ENCODE data around the gene FAM72A.
"Not testable (repeated sequence)": the region's sequence is repeated elsewhere in the genome, so short reads cannot be mapped to it uniquely, and the experiment has no call there.

Gene FAM72A

DNA sequence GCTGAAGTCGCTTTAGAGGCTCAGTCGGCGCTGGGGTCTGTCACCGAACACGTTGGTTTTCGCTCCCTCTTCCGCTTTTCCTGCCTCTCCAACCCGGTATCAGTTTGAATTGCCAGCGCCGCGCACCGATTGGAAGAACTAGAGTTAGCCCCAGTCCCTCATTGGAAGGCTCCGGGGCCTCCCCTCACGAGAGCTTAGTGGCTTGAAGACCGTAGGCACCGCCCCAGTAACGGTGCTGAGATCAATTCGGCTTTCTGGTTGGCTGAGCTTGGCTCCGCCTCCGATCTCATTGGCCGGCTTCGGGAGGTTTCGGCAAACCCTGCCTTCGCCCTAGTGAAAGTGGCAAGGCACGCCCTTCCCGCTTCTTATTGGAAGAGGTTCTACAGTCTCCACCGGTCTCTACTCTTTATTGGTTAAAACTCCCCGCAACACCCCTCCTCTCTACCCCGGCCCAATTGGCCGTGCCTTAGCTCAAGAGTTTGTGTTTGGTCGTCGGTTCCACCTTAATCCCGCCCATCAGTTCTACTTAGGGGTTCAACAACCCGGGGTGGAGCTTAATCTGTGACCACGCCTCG, at the start of gene FAM72A:
Gene FAM72A, minus strand, starts transcription at position 51 of the 575 bp plus-strand sequence. CDS start 814 bp downstream, outside the sequence.
- DNase-seq: peak; percentile 98

DNA sequence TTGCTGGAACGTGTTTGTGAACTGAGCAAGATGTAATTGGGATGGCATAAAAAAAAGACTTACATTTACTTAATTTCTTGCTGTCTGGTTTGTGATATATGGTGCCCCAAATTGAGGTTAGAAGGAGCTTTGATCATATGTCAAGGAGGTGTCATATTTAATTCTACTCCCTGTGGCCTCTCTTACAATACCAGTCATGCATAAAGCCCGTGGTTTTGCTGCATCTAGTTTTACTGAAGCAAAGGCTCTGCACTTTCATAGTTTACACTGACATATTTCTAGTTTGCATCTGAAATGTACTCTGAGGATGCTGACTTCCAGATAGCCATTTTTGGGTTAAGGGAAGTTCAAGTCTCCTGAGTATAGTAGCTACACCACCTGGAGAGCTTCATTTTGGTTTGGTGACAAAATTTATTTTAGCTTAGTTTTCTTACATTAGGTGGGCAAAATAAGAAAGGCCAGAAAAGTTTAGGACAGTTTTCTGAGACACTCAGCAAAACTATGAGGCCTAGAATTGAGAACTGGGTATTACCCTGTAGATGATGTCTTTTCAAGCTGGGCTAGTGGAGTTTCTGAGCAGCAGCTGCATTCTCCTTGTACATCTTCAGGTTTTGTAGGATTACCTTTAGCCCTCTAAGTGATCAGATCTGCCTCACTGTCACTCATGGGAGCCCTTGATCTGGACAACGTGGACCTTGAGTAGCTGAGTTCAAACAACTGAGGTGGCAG, 48.5 kb upstream of the FAM72A start:
- not testable (repeated sequence) for DNase-seq

DNA sequence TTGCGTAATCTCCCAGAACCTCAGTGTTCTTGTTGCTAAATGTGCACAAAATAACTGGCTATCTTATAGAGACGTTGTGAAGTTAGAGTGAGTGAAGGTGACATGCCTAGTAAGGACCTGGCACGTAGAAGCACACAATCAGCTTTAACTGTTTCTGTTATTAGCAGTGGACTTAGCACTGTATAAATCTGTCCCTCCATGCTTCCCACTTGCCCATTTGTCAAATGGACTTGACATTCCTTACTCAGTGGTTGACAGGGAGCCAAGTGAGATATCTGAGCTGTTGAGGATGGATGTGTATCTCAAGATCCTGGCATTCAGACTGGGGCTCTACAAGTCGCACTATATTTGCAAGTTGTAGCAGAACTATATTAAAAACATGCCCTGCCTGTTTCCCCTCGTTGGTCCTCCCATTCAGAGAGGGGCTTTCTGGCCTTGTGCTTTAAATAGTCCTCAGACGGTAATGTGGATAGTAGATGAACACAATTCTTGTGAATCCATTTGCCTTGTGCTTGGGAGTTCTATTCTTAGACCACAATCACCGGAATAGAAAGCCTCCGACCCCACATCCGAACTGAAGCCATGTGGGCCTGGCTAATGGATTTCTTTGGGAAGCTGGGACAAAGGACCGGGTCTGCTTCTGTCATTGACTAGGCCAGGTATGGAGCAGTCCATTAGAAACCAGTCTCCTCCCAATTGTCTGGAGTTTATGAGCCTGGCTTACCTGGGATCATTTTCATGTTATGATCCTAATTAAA, 43.7 kb upstream of the FAM72A start:
- DNase-seq: not testable (repeated sequence)

DNA sequence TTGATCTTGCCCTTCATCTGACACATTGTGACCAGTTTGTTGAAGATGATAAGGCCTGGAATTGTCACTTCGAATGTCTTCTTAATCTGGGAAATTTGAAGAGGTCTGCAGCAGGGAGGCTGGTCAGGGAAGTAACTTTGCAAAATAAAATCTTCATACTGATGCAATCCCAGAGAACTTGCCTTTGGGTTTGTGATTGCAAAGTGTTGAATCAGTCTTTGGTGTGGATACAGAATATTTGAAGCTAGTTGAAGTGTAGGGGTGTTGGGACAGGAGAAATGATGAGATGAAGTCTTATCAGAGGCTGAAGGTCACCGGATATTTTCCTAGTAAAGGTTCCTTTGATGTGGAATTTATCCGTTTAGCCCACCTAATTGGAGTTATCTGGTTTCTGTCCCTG, 42.8 kb upstream of the FAM72A start:
- DNase-seq: not testable (repeated sequence)

DNA sequence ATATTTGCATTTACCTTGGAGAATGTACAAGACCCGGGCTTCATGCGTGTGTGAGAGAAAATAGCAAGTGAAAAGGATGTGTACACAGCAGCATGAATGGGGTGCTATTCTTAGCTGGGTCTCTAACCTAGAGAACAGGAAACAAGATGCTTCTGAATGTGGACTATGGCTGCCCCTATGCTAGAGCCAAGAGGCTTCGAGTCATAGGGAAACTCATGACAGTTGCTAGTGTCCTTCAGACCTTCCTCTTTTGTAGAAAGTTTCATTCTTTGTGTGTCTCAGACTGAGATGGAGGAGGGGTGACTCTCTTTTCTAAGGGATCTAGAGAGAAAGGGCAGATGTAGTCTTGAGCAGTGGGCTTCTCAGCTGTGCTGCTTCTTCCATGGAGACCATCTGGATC, 40.7 kb upstream of the FAM72A start:
- not testable (repeated sequence) for DNase-seq

DNA sequence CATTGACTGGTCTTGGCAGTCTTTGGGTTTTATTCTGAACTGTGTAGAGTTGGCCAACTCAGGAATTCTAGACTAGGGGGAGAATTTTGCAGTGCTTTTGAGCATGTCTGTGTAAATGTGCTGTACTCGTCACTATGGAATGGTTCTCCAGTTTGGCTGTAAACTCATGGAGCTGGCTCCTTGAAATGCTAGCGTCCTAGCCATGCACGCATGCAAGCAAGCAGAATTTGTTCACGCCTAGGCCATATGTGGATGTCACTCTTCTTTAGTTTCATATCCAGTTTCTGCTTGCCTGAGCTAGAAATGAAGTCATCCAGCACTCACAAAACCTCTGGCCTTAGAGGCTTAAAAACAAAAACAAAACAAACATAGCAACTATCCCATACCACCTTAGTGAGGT, 37.6 kb upstream of the FAM72A start:
- not testable (repeated sequence) for DNase-seq

DNA sequence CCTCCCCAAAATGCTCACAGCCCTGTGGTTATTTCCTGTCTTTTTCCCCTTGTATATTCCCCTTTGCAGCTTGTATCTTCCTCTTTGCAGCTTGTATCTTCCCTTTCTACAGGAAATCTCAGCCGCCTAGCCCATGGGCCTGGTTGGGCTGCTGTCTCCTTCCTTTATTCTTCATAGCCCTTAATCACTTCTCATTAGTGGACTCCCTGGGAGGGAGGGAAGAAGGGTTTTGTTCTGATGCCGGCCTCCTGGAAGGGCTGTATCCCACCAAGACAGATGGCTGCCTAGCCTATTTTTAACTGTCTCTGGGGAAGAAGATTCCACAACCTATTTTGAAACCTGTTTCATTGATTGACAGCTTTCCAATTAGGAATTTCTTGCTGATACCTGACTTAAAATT, 32.6 kb upstream of the FAM72A start:
- DNase-seq: not testable (repeated sequence)

DNA sequence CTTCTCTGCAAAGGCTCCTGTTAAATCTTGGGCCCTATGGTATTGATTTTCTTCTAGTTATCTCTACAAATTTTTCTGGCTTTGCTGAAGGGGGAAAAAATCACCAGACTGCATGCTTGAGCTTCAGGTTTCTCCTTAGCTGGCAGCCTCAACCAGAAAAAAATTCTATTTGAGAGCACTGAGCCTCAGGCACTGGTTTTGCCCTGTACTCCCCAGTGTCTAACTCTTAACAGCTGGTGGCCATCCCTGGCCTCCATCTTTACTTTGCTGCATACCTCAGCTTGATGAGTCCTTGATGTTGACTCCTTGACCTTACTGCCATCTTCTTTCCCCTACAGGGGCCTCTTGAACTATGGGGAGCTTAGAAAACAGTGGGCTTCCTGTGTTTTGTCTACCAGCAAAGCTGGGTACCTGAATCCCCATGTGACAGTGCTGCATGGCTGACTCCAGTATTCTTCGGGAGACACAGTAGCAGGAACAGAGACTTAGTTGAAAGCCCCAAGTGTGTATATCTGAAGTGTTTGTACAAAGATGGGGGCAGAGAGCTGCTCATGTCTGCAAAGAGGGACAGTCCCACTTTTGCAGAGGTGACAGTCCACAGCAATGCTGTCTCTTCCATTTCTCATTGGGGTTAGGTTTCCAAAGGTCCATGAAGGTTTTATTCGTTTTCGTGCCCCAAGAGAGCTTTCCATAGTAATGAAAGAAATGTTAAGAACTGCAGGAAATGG, 31.7 kb upstream of the FAM72A start:
- DNase-seq: not testable (repeated sequence)

DNA sequence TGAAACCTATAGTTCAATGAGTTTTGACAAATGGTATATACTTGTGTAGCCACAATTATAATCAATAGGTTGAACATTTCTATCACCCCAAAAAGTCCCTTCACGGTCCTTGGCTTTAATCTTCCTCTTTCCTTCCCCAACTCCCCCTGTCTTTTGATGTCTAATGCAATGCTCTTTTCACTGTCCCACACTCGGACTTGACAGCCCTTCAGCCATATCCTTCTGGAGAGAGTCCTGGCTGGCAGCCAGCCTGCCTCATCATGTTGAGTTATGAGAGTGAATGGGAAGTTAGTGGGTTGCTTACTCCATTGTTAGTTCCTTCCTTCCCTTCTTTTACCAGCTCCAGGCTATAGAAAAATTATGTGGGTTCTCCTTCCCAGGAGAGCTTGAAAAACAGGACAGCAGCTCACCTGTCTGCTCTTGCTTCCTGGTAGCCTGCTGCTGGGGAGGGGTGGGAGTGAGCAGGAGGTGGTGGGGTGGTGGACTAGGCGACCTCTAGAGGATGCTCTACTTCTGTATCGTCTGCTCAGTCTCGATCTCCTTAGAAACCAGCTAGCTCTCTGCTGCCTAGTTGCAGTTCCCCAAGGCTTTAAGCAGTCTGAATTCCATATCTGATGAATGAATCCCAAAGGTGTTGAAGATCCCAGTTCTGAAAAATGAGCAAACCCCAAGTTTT, 30.5 kb upstream of the FAM72A start:
- not testable (repeated sequence) for DNase-seq

DNA sequence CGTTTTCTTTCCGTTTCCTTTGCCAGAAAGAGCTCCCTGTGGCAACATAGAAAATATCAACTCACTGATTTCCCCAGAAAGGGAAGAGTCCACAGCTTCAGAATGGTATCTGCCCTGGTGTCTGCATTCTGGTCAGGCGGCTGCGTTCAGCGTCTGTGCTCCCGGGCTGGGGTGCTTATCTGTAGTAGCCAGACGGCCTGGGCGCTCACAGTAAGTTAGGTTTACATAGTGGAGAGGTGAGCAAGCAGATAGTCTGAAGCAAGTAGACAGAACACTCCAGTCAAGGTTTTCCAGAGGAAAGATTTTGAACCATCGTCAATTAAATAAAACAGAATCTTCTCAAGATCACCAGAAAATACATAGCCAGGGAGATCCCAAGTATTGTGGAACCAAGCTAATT, 29.4 kb upstream of the FAM72A start:
- DNase-seq: not testable (repeated sequence)

DNA sequence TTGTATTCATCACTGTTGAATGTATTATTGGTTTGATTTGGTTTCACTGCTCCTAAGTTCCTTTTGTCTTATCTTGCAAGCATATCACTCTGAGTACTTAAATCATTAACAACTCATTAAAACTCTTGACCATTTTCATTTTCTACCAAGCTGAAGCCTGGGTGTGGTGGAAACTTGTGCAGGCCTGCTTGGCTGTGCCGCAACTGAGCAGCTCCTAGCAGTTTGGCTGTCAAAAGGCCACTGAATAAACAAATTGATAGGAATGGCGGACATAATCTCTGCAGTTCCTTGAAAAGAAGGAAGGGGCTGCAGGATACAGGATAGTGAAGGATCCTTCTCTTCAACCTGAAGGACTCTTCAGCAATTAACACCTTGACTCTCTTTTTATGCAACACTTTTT, 26.6 kb upstream of the FAM72A start:
- not testable (repeated sequence) for DNase-seq

DNA sequence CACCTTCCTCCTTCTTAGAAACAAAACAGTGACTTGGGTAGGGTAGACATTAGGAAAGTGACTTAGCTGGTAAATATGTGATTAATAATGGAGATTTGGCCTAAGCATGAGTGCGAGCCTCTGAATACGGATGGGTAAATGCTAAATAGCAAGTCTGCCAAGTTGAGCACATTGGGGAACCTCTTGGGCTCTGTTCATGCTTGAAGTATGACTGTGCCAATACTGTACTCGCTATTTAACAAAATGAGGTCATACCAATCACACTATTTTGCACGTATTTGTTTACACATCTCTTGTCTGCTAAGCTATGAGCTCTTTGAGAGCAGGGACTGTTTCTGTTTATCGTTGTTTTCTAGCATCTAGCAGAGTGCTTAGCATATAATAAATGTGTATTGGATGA, 24.2 kb upstream of the FAM72A start:
- DNase-seq: not testable (repeated sequence)

DNA sequence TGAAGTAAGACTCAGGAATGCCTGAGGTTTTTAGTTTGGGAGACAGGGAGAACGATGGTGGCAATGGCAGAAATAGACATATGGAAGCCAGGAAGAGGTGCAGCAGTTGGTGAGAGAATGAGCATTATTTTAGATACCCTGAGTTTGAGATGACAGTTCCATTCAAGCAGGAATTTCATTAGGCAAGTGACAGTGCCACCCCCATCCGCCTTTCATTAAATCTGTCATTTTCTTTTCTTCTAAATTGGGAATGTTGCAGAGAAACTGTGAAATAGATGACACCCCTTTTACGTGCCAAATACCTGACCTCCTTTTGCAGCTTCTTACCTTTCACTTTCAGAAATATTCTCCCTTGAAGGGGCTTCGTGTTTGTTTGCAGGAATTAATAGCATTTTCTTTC, 22.7 kb upstream of the FAM72A start:
- DNase-seq: not testable (repeated sequence)

DNA sequence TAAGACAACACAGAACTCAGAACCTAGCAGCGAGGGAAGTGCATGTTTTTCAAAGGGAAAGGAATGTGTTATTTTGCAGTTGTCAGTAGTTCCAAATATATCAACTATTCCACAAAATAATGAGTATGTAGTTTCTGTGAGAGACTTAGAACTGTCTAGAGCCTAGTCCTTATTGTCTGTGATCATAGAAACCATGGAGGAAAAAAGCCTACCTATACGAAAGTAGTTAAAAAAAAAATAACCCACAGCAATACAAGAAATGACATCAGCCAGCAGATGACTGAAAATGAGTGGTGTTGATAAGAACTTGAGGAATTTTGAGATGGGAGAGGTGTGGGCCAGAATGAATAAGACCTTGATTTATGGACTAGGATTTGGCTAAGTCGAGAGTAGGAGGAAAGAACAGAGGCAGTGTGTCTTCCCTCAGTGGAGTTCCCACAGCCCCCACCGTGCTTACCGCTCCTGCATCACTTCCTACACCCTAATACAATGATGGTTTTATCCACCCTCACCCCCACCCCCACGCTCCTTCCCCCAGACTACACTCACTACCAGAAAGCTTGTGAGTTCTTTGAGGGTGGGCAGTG, 21.6 kb upstream of the FAM72A start:
- not testable (repeated sequence) for DNase-seq

DNA sequence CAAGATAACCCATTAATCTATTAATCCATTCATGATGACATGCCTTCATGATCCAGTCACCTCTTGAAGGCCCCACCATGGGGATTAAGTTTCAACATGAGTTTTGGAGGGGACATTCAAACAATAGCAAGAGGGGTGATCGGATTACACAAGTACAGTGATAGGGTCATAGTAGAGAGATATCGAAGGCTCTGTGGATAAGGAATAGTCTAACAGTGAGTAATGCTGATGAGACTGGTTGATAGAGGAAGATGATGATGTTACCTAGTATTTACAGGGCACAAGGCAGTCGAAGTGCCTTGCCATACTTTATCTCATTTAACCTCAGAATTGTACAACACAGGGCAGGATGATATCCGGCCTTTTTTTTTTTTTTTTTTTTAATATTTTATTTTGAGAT, 18.9 kb upstream of the FAM72A start:
- not testable (repeated sequence) for DNase-seq

DNA sequence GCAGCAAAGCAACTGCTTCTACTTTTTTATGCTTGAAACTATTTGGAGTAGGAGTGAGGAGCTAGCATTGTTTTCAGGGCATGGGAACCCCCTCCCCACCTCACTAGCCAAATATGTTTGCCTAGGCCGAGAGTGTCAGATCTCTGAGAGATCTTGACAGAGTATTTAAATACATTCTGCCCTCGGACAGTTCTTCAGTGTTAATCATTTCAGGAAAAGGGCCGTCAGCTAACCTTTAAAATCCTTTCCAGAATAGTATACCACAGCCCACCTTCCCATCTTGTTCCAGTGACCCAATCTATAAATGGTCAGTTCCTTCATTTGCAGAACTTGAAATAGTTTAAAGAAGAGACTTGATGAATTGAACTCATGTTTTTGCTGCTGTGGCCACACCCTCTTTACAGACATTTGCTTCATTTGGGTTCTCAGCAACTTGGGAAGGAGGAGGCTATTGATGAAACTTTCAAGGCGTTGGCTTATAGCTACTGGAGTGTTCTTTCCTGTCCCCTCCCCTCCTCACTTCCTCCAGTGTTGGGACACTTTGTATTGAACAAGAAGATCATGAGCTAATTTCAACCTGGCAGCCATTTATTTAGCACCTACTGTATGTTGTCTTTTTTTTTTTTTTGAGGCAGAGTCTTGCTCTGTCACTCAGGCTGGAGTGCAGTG, 17.8 kb upstream of the FAM72A start:
- DNase-seq: not testable (repeated sequence)

DNA sequence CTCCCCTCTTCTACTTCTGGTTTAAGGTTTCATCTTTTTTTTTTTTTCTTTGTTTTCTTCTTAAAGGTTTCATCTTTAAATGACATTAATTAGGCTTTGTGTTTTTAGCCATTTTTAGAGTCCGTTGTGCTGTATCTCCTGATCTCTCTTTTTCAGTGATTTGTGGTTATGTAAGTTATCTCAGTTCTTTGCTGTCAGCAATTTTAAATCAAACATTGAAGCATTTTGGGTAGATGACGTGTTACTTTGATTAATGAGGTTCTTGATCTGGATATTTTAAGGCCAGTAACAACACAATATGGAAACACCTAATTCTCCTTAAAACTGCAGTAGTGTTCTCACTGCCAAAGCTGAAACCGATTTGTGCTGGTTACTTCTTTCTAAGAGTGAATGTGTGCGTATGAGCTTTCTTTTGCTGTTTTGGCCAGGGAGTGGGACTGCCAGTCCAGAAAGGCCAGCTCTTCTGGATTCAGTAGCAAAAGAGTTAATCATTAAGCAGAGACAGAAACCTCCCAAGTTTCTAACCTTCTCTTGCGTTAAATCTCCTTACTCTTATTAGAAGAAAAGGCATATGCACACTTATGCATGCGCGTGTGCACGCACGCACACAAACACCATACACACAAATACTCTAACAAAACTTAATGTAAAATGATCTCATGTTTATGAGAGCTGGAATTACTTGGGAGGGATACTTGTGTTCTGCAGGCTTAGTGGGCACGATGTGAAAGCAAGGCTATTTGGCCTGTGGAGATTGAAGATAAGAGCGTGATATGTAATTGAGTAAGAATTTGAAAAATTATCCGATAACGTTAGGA, 17.1 kb upstream of the FAM72A start:
- DNase-seq: not testable (repeated sequence)

DNA sequence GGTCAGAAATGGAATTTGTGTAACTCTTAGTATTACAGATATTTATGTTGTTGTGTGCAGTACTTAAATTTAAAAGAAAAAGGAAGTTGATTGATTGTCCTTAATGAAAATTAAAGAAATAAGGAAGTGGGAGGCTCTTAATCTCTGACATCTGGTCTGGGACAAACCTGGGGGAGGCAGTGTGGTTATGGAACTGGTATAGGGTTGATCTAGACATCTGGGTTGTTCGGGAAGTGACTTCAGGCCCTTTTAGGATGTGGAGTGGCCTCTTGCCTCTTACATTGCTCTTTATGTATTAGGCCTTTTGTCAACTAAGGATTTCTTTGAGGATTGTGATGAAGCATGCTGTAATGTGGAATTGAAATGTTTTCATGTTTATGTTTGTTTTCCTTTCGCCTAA, 16.1 kb upstream of the FAM72A start:
- not testable (repeated sequence) for DNase-seq

DNA sequence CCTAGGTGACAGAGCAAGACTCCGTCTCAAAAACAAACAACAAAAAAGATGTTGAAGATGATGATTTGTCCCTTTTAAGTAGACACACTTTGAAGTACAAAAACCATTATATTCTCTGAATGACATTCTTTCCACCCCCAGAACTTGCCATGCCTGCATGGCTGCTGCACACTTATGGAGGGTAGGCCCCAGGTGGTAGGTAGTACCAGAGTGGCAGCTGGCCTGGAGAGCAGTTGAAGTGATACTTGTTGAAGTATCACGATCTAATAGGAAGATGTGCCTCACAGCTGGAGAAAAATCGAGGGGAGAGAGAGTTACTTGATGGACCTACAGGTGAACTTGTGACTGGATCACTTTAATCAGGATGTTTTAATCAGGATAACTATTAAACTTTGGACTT, 15.6 kb upstream of the FAM72A start:
- DNase-seq: not testable (repeated sequence)

DNA sequence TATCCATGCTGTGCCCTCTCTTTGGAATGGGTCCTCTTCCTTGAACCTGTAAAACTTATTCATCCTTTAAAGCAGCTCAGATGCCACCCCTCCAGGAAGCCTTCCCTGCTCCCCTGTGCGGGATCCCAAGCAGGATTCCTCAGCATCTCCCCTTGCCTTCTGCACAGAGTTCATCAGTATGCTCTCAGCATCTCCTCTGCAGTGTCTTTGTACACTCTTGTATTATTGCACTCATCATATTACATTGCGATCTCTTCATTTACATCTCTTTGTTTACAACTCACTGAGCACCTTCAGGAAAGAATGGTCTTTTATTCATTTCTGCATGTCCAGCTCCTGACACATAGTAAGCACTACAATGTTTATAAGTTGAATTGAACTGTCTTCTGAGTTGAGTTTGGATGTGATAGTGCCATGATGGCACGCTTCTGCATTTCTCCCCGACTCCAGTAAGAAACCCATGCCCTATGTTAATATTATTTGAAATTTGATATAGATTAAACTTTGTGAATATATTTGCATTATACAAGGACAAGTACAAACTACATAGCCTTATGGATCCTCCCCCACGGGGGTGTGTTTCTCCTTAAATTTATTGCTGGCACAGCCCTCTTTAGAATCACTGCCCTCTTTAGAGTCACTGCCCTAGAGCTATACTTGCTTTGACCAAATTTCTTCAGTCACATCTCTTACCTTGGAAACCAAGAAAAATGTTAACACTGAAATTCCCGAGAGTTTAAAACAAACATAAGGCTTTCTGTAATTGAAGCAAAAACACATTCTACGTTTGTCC, 13.2 kb upstream of the FAM72A start:
- DNase-seq: not testable (repeated sequence)

Data from stimulated activated naive CD4-positive, alpha-beta T cell treated with Interleukin-2 at 50 U/mL for 16 hours (primary cell).